HepG2 (cell line): ENCODE data around the gene LITAFD.

Source experiments
- HOXA7 ChIP-seq: sonication (generic); formaldehyde crosslinking; IDR thresholded peaks from 2 replicates; pipeline ENCODE4 v1.8.1; 2022; ENCODE audit warnings: mild to moderate bottlenecking, missing genetic modification reagents, moderate library complexity
- KAT2B ChIP-seq: fragments of 150-350 bp; IDR thresholded peaks from 2 replicates; pipeline ENCODE4 v1.6.1; 2014; ENCODE audit warnings: low read depth, low read length, borderline replicate concordance
- MED8 ChIP-seq: sonication (generic); formaldehyde crosslinking; IDR thresholded peaks from 2 replicates; pipeline ENCODE4 v1.8.1; 2023; ENCODE audit warnings: mild to moderate bottlenecking, missing genetic modification reagents; ENCODE audit not compliant: insufficient replicate concordance
- PHF8 ChIP-seq: sonication (generic); formaldehyde crosslinking; IDR thresholded peaks from 2 replicates; pipeline ENCODE4 v1.5.0; 2020; ENCODE audit warnings: missing genetic modification reagents
- POLR2AphosphoS5 ChIP-seq: IDR thresholded peaks from 2 replicates; pipeline ENCODE4 v1.6.1; 2012; ENCODE audit warnings: low read depth, low read length
- STAG1 ChIP-seq: sonication (generic); formaldehyde crosslinking; IDR thresholded peaks from 2 replicates; pipeline ENCODE4 v1.4.0; 2020; ENCODE audit warnings: missing genetic modification reagents
- ZFP37 ChIP-seq: sonication (generic); formaldehyde crosslinking; IDR thresholded peaks from 2 replicates; pipeline ENCODE4 v1.4.0; 2020; ENCODE audit warnings: missing genetic modification reagents, borderline replicate concordance
- ZNF10 ChIP-seq: sonication (generic); formaldehyde crosslinking; IDR thresholded peaks from 2 replicates; pipeline ENCODE4 v1.4.0; 2020; ENCODE audit warnings: mild to moderate bottlenecking, low read depth, missing genetic modification reagents, borderline replicate concordance
- ZNF672 ChIP-seq: sonication (generic); formaldehyde crosslinking; IDR thresholded peaks from 2 replicates; pipeline ENCODE4 v1.8.1; 2022; ENCODE audit warnings: missing genetic modification reagents
- TF ChIP-seq, protein P1 (sequence below): sonication (generic); formaldehyde crosslinking; IDR thresholded peaks from 2 replicates; pipeline ENCODE4 v1.4.0; 2020; ENCODE audit warnings: missing genetic modification reagents
- TF ChIP-seq, protein P2 (sequence below): sonication (generic); formaldehyde crosslinking; IDR thresholded peaks from 2 replicates; pipeline ENCODE4 v1.5.0; 2020; ENCODE audit warnings: mild to moderate bottlenecking, missing genetic modification reagents, moderate library complexity

DNA sequence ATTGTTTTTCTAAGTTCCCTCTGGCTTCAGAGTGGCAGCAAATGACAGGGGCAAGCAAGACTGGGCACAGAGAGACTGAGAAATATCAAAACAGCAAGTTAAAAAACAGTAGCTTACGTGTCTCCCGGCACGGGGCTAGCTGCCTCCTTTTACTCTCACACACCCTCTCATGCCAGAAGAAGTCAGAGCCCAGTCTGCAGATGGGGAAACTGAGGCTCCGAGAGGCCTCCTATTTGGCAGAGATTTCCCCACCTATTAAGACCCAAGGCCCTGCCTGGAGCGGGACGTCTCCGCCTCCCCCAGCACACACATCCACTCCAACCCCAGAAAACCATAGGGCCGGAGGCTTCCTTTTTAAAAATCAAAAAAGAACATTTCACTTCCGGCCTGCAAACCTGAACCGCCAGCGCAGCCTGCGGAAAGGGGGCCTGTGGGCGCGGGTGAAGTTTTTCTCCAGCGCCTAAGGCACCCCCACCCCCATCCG is 14.2 kb upstream of the LITAFD start:
- TF ChIP-seq ZFP37 (CRISPR knock-in tag) (no peak), ZNF672 (CRISPR knock-in tag) (no peak), MED8 (CRISPR knock-in tag) (no peak), PHF8 (CRISPR knock-in tag) (no peak; the same call in 1 of the 2 replicates), POLR2AphosphoS5 (no peak), HOXA7 (CRISPR knock-in tag) (no peak), KAT2B (no peak), STAG1 (CRISPR knock-in tag) (no peak), ZNF10 (CRISPR knock-in tag) (no peak)
- TF ChIP-seq, protein P1, sequence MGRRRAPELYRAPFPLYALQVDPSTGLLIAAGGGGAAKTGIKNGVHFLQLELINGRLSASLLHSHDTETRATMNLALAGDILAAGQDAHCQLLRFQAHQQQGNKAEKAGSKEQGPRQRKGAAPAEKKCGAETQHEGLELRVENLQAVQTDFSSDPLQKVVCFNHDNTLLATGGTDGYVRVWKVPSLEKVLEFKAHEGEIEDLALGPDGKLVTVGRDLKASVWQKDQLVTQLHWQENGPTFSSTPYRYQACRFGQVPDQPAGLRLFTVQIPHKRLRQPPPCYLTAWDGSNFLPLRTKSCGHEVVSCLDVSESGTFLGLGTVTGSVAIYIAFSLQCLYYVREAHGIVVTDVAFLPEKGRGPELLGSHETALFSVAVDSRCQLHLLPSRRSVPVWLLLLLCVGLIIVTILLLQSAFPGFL, result no peak
- TF ChIP-seq, protein P2, sequence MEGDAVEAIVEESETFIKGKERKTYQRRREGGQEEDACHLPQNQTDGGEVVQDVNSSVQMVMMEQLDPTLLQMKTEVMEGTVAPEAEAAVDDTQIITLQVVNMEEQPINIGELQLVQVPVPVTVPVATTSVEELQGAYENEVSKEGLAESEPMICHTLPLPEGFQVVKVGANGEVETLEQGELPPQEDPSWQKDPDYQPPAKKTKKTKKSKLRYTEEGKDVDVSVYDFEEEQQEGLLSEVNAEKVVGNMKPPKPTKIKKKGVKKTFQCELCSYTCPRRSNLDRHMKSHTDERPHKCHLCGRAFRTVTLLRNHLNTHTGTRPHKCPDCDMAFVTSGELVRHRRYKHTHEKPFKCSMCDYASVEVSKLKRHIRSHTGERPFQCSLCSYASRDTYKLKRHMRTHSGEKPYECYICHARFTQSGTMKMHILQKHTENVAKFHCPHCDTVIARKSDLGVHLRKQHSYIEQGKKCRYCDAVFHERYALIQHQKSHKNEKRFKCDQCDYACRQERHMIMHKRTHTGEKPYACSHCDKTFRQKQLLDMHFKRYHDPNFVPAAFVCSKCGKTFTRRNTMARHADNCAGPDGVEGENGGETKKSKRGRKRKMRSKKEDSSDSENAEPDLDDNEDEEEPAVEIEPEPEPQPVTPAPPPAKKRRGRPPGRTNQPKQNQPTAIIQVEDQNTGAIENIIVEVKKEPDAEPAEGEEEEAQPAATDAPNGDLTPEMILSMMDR (CRISPR knock-in tag), result no peak
